NCI-H1105 treated with DMSO at 0.1 percent for 48 hours (cell line): ENCODE measurements around the gene PIGU.
A peak's percentile ranks its signal among the peaks of the same experiment; 100 is the strongest.
"Not testable (repeated sequence)": the region's sequence is repeated elsewhere in the genome, so short reads cannot be mapped to it uniquely, and the experiment has no call there.

Experiments
- DNase-seq: peaks from one replicate; lab custom pipeline; 2025; lab: John Stamatoyannopoulos, UW

Gene PIGU

DNA sequence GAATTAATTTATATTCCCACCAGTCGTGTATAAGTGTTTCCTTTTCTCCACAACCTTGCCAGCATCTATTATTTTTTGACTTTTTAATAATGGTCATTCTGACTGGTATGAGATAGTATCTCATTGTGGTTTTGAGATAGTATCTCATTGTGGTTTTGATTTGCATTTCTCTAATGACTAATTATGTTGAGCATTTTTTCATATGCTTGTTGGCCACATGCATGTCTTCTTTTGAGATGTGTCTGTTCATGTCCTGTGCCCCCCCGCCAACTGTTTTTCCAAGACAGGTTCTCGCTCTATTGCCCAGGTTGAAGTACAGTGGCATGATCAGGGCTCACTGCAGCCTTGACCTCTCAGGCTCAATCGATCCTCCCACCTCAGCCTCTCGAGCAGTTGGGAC lies 15.1 kb downstream of the PIGU start:
- not testable (repeated sequence) for DNase-seq

DNA sequence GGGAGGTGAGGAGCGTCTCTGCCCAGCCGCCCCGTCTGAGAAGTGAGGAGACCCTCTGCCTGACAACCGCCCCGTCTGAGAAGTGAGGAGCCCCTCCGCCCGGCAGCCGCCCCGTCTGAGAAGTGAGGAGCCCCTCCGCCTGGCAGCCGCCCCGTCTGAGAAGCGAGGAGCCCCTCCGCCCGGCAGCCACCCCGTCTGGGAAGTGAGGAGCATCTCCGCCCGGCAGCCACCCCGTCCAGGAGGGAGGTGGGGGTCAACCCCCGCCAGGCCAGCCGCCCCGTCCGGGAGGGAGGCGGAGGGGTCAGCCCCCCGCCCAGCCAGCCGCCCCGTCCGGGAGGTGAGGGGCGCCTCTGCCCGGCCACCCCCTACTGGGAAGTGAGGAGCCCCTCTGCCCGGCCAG lies 18.2 kb downstream of the PIGU start:
- DNase-seq, result not testable (repeated sequence)

DNA sequence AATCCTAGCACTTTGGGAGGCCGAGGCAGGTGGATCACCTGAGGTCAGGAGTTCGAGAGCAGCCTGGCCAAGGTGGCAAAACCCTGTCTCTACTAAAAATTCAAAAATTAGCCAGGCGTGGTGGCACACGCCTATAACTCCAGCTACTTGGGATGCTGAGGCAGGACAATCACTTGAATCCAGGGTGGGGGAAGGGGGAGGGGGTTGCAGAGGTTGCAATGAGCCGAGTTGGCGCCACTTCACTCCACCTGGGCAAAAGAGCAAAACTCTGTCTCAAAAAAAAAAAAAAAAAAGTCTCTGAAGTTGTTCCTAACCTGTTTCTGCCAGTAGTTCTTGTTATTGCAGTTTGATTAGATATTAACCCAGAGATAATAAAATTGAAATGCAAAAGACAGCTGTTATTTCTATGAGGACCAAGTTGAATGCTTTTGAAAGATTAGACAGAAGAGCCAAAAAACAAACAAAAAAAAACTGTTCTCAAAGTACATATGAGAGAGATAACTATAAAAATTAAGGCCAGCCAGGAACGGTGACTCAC lies 22.6 kb downstream of the PIGU start:
- DNase-seq, result no peak

DNA sequence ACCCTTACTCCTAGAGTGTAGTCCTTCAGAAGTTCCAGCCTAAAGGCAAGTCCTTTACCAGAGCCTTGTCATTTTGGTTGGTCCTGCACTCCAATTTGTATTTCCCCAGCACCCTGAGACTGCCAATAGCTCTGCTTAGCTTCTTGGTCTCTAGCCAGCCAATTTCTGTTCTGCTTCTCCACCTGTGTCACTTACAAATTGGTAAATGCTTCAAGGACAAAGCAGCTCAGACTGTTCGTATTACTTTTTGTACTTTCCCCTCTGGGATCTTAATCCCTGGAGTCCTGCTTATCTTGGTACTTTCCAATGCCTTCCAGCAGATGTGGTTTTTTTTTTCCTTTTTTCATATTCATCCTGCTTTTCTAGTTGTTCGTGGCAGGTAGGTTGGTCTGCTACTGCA lies 25.7 kb downstream of the PIGU start:
- no peak for DNase-seq

DNA sequence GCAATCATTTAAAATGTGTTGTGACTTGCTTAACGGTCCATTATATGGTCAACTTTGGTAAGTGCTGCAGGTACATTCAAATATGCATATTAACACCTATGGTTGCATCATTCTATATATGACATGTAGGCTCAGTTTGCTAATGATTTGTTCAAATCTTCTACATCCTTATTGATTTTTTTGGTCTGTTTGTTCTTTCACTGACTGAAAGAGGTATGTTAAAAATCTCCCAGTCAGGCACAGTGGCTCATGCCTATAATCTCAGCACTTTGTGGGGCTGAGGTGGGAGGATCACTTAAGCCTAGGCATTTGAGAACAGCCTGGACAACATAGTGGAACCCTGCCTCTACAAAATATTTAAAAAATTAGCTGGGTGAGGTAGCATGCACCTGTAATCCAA lies 29.2 kb downstream of the PIGU start:
- no peak for DNase-seq

DNA sequence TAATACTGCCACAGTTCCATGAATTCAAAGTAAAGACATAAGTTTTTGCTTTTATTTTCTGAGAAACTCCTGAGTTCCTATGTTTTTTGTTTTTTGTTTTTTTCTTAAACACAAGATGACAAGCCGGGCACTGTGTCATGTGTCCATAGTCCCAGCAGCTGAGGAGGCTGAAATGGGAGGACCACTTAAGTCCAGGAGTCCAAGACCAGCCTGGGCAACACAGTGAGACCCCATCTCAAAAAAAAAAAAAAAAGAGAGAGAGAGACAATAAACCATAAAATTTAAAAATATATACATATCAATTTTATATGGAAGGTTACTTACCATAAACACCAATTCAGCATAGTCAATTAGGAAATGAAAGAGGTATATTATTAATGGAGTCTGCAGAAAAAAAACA lies 31.9 kb downstream of the PIGU start:
- DNase-seq, result no peak

DNA sequence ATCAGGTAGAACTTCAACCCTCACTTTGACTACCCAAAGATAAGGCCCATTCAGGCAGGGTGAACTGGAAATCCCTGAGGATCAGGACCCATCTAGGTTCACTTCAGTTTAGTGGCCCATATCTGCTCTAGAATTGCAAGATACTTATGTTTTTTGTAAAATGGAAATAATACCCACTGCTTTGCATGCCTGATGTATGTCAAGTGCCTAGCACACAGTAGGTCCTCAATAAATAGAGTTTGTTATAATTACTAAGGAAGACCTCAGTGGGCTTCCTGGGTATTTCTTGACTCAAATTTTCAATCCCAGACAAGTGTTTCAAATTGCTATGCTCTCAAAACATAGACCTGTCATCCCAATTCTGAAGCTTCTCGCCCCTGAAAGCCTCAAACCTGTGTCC lies 32.5 kb downstream of the PIGU start:
- no peak for DNase-seq

DNA sequence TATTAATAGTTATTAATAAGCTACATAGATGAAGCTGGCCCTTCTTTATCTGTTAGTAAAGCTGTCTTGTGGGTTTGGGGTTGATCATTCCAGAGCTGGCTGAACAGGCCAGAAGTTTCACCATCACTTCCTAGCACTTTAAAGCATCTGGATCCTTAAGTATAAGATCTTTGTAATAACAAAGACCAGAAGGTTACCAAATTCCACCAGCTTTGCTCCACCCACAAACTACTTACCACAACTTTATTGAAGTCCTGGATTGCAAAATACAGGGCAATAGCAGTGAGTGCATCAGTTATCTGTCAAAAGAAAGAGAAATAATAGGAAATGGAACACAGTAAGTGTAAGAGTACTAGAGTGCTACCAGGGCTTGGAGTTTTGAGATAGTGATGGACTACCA lies 33.0 kb downstream of the PIGU start:
- DNase-seq, result no peak

DNA sequence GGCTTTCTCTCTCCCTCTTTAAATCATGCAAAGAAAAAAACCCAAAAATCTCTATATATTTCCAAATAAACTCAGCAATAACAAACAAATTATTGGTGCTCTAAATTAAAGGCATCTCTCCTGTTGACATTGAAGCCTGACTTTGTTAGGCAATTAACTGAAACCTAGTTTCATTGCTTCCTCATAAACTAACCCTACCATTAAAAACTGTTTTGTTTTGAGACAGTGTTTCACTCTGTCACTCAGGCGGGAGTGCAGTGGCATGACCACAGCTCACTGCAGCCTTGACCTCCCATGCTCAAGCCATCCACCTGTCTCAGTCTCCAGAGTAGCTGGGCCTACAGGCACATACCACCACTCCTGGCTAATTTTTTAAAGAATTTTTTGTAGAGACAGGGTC lies 34.9 kb downstream of the PIGU start:
- DNase-seq, result no peak

DNA sequence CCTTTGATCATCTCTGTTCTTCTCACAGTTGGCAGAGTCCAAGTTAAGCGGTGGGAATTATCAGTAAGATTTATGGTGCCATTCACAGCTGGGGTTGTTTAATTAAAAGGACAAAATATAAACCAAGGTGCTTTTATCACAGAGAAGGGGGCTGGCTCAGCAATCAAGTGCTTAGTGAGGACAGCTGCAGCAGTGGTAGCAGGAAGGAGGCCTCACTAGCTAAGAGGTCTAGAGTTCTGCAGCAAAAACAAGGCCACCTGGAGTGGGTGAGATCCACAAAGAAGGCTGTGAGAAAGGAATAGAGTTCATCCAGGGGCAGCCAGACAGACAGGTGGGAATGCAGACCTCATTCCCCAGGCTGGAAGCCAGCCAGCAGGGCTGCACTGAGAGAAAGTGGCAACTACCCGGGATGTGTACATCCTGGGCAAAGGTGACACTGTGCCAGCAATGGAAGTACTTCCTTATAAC lies 37.1 kb downstream of the PIGU start:
- DNase-seq, result peak; percentile 98

DNA sequence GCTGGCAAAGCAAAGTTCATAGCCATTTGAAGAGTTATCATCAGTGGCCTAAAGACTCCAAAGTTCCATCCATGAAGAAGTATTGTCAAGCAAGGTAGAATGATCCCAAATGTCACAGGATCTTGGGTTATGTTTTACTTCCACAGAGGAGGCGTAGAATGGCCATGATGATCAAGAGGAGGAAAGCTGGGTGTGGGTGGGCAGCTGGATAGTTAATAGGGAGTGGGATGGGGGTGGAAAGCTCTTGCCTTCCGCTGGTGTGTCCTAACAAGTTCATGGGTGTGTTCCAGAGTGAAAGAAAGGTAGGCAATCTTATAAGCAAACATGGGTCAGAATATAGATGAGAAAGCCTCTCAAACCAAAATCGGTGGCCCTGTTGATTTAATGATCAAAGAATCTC lies 38.4 kb downstream of the PIGU start:
- DNase-seq, result no peak

DNA sequence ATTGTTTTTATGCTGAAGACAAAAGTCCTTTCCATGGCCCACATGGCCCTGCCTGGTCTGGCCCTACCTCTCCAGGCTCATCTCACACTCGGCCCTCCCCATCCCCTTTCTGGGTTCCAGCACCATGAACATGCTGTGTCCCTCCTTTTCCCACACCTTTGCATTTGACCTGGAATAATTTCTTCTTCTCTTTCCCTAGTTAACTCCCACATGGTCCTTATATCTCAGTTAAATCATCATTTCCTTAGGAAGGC lies 38.9 kb downstream of the PIGU start:
- no peak for DNase-seq

DNA sequence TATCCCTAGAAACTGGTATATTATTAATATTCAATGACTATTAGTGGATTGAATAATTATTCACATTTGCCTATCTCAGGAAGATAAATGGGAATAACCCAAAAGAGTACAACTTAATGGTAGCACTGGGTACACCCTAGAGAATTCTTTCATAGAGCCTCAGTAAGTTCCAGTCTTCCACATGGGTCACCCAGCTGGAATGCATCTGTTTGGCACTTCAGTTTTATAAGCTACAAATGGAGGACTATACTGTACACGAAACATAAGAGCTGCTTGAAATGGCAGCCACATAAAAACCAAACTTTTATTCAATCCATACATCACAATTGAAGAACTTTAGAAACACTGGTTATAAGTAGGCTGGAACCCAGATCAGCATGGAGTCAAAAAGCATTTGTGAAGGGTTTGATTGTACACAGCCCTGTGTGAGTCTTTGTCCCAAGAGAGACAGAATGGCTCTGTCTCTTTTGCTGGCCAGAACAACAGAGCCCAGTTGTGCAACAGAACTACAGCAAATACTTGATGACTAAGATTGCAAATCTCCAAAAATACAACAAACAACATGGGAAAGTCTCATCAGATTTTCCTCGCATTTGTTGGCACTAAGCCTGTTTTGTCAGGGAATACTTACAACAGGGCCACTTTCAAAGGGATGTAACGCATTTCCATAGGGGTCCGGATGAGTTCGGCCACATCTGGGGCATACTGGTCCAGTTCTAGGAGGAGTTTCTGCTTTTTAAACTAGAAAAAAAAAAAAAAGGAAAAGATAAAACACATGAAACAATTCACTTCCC lies 39.5 kb downstream of the PIGU start:
- no peak for DNase-seq

DNA sequence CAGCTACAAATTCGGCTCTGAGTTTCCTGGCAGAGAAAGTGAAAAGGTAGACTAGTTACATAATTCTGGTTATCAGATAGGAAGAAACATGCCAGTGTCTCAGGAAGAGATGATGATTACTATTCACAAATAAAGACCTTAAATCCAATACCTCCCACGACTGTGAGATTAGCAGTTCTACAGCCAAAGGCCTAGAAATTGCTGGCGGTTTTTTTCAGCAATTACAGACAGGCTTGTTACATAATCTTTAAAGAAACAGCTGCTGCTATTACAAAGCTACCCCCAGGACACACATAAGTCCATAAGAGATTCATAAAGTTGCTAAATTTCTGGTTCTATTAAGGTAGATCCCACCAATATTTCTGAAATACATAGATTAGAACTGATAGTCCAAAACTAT lies 40.2 kb downstream of the PIGU start:
- DNase-seq, result no peak

DNA sequence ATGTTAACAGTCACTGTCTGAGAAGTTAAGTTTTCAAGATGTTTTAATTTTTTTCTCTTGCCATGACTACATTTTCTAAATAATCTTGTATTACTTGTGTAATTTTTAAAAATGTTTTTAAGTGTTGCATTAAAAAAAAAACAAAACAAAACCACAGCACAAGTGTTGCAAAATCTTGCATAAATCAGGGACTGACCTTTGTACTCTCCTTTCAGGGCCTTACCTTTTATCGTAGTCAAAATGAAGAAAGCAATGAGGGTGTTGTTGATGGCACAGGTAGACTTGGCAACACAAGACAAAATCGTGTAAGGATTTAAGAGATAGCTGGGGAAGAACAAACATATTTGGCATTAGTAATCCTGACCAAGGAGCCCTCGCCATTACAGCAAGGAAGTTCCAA lies 42.5 kb downstream of the PIGU start:
- DNase-seq, result no peak

DNA sequence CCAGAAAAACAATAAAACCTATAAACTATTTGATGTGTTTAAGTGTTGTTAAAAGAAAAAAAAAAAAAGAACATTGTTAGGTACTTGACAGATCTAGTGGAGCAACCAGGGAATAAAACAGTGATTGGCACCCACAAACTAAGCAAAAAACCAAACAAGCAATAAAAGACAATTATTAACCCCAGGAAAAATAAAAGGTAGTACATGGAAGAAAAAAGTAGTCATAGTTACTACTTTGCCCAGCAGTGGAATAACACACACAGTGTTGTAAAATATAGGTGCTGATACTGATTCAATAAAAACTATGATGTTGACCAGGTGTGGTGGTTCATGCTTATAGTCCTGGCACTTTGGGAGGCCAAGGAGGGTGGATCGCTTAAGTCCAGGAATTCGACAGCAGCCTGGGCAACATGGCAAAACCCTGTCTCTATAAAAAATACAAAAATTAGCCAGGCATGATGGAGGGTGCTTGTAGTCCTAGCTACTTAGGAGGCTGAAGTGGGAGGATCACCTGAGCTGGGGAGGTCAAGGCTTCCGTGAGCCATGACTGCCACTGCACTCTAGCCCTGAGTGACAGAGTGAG lies 43.9 kb downstream of the PIGU start:
- DNase-seq, result no peak

DNA sequence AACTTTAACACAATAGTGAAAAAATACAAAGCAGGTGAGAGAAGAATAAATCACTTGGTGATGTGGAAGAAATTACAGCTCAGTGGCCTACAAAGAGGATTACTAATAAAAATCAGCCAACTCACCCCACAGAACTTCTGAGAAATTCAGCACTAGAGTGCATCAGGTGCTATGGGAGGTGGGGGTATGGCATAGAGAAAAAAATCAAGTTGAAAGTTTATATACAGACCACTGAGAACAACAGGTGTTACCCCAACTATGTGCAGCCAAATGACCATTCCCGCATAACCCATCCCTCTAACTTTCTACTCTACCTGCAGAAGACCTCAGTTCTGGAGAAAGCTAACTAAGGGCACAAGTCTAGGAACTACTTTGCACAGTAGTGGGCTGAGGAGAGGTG lies 47.0 kb downstream of the PIGU start:
- no peak for DNase-seq

DNA sequence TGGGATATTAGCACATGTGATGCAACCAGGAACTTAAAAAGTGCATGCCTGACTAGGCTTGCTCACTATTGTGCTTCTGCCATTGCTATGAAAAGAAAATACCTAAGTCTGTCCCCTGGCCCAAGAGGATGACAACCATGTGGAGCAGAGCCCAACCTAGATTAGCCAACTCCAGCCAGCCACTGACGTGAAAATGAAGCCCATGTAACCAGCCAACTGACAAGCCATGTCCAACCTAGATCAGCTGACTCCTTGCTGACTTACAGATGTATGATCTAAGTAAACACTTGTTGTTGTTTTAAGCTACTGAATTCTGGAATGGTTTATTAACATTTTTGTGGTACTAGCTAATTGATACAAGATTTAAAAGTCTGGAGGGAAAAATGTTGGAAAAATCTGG lies 47.5 kb downstream of the PIGU start:
- no peak for DNase-seq

DNA sequence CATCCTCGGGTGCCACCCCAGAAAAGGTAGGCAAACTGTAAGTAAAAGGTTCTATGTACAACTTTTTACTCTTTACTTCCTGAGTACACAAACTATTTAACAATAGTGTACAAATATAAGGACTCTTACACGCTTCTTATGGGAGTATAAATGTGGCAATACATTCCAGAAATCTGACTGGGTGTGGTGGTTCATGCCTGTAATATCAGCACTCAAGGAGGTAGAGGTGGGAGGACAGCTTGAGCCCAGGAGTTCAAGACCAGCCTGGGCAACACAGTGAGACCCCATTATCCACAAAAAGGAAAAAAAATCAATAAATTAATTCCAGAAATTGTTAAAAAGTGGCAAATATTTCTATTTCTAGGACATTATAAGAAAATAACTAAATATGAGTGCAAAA lies 48.9 kb downstream of the PIGU start:
- DNase-seq, result no peak

DNA sequence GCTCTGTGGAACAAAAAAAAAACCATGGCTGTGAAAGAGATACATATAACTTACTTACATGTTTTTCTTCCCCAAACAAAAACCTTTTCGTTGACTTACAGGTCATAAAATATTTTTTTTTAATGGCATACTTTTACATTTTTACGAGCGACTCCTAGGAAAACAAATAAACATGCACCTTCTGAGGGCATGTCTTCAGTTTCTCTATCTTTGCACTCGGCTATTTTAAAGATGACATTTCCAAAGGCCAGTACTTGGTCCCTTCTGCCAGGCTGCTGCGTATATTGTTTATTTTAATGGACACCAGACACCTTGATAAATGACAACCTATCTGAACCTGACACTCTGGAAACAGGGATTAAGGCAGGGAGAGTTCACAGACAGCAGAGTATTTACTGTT lies 49.4 kb downstream of the PIGU start:
- DNase-seq, result no peak

DNA sequence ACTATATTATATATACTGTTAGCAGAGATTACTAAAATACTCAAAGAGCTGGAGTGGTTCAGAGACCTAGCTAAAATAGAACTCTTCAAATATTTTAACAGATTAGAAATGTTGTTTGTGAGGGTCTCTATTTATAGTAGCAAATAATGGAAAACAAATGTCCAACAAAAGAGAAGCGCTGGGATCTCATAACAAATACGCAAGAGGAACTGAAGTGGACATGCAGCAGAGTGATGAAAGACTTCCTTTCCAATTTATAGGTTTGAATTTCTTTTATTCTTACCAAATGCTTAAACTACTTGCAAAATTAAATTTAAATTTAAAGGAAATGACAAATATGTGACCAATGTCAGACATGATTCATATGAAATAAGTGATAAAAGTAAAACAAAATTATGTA lies 49.9 kb downstream of the PIGU start:
- no peak for DNase-seq

DNA sequence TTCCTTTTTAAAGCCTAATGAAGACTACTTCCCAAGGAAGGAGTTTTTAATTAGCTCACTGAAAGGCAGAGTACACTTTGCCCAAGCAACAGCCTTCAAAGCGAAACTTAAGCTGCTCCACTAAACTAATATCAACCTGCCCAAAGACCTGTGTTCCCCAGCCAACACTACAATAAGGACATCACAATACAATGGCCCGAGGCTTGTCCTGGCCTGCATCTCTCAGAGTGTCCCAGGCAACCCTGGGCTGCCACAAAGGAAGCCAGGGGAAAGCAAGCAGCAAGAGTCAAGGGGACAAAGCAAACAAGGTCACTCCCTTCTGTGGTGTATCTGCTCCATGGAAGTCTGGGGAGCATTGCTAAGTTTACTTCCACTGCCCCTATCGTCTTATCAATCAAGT lies 52.3 kb downstream of the PIGU start:
- DNase-seq, result peak; percentile 58

DNA sequence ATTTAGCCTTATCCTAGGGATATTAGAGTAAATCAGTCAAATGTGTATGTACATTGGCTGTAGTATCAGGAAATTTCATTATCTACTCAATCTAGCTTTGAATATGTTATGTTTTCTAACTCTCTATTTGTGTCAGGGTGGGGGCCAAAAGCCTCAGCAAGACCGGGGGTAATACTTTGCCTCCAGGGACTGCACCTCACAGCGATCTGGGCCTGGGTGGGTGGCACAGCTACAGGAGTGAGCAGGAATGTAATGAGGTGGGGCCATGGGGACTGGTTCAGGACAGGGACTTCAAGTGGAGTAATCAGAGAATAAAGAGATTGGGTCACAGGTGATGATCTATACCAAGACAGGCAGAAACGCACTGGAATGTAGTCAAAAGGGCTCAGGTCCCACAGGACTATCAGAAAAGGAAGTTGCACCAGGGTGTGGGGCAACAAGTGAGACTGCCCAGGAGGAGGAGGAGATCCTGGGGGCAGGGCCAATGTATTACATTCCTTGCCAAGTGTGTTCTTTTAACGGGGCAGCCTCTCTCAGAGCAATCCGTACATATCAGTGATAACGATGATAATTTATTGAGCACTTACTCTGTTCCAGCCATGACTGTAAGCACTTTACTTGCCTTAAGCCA lies 54.0 kb downstream of the PIGU start:
- DNase-seq, result no peak
